CD14-positive monocyte (primary cell): Measurements from ENCODE around the gene SPACA5B. TPM values are rescaled to one million over a fixed set of nuclear protein-coding genes. Genes with fewer than 3 reads are reported as not detected.

ENCODE experiments used
- DNase-seq, 3 donors: peaks; one replicate each; pipeline ENCODE4 v3.0.0-alpha.2; 2011 to 2022
- H2AFZ ChIP-seq: 2 replicates; pipeline ENCODE4 v1.6.0; 2012; ENCODE audit warnings: mild to moderate bottlenecking, low read depth, low read length, inconsistent platforms; ENCODE audit not compliant: insufficient read depth, poor library complexity, severe bottlenecking
- H3K27ac ChIP-seq, 2 donors: 1 replicate in 1 of 2; 2 replicates in 1 of 2; pipeline ENCODE4 v1.5.1; 2012 to 2013; ENCODE audit warnings: low read length in 2 of 2, control low read depth in 1 of 2, inconsistent platforms in 1 of 2, low read depth in 1 of 2, mild to moderate bottlenecking in 1 of 2
- H3K27me3 ChIP-seq, 2 donors: one replicate each; pipeline versions ENCODE4 v1.6.0 to v1.6.1; 2011 to 2013; ENCODE audit warnings: low read length in 2 of 2; ENCODE audit not compliant: control insufficient read depth in 2 of 2, insufficient read depth in 2 of 2
- H3K36me3 ChIP-seq, 2 donors: replicated peaks in 1 of 2; 1 replicate in 1 of 2; 2 replicates in 1 of 2; pipeline versions ENCODE4 v1.5.1 to v1.6.1; 2012 to 2013; ENCODE audit warnings: low read length in 2 of 2, control low read depth in 1 of 2, inconsistent platforms in 1 of 2, mild to moderate bottlenecking in 1 of 2; ENCODE audit not compliant: insufficient read depth in 2 of 2, control insufficient read depth in 1 of 2
- H3K4me1 ChIP-seq, 2 donors: 1 replicate in 1 of 2; 2 replicates in 1 of 2; pipeline versions ENCODE4 v1.5.1 to v1.6.1; 2012 to 2013; ENCODE audit warnings: low read length in 2 of 2, control low read depth in 1 of 2, inconsistent platforms in 1 of 2, mild to moderate bottlenecking in 1 of 2, moderate library complexity in 1 of 2; ENCODE audit not compliant: insufficient read depth in 2 of 2, control insufficient read depth in 1 of 2
- H3K4me2 ChIP-seq: replicated peaks from 2 replicates; pipeline ENCODE3; 2012; ENCODE audit warnings: low read length, moderate library complexity, mild to moderate bottlenecking; ENCODE audit not compliant: poor library complexity, severe bottlenecking; ENCODE audit errors: extremely low read depth
- H3K4me3 ChIP-seq, 3 experiments: fragments of 200-600 bp in 1 of 3; sonication (generic) in 1 of 3; replicated peaks in 1 of 3; 1 replicate in 2 of 3; 2 replicates in 1 of 3; pipeline ENCODE4 v1.5.1; 2011 to 2013; ENCODE audit warnings: low read length in 3 of 3, mild to moderate bottlenecking in 3 of 3, control low read depth in 2 of 3, low read depth in 2 of 3, inconsistent platforms in 1 of 3, moderate library complexity in 1 of 3
- H3K79me2 ChIP-seq: 2 replicates; pipeline ENCODE4 v1.6.0; 2012; ENCODE audit warnings: mild to moderate bottlenecking, control low read depth, inconsistent platforms, low read length, moderate library complexity; ENCODE audit not compliant: insufficient read depth
- H3K9ac ChIP-seq: 2 replicates; pipeline ENCODE4 v1.6.0; 2017; ENCODE audit warnings: low read length, mild to moderate bottlenecking; ENCODE audit not compliant: insufficient read depth, poor library complexity, severe bottlenecking
- H3K9me3 ChIP-seq, 2 donors: replicated peaks in 1 of 2; 1 replicate in 1 of 2; 2 replicates in 1 of 2; pipeline versions ENCODE4 v1.5.1 to v1.6.1; 2012 to 2013; ENCODE audit warnings: low read length in 2 of 2, control low read depth in 1 of 2; ENCODE audit not compliant: control insufficient read depth in 1 of 2, insufficient read depth in 1 of 2
- H4K20me1 ChIP-seq: 2 replicates; pipeline ENCODE4 v1.6.0; 2012; ENCODE audit warnings: mild to moderate bottlenecking, low read length, control low read depth, moderate library complexity; ENCODE audit not compliant: insufficient read depth
- H3K27ac Mint-ChIP-seq, 7 donors: one replicate each; pipeline ENCODE4 v1.8.0; 2020; ENCODE audit warnings: mild to moderate bottlenecking in 7 of 7, mixed read lengths in 7 of 7, moderate library complexity in 6 of 7, inconsistent platforms in 2 of 7
- H3K27me3 Mint-ChIP-seq, 3 donors: one replicate each; pipeline ENCODE4 v1.8.0; 2021 to 2022; ENCODE audit warnings: low read depth in 3 of 3, mild to moderate bottlenecking in 3 of 3, mixed read lengths in 3 of 3, moderate library complexity in 3 of 3, inconsistent platforms in 1 of 3
- H3K36me3 Mint-ChIP-seq, 2 donors: one replicate each; pipeline ENCODE4 v1.8.0; 2020; ENCODE audit warnings: mixed read lengths in 2 of 2, inconsistent platforms in 1 of 2, mild to moderate bottlenecking in 1 of 2
- H3K4me1 Mint-ChIP-seq: one replicate; pipeline ENCODE4 v1.8.0; 2020; ENCODE audit warnings: mild to moderate bottlenecking, mixed read lengths
- H3K4me3 Mint-ChIP-seq, 2 donors: one replicate each; pipeline ENCODE4 v1.8.0; 2020; ENCODE audit warnings: mild to moderate bottlenecking in 2 of 2, mixed read lengths in 2 of 2, moderate library complexity in 1 of 2
- H3K9me3 Mint-ChIP-seq, 7 donors: one replicate each; pipeline ENCODE4 v1.8.0; 2020 to 2022; ENCODE audit warnings: mixed read lengths in 7 of 7, mild to moderate bottlenecking in 6 of 7, moderate library complexity in 6 of 7, inconsistent platforms in 2 of 7
- WGBS: methylation state at CpG from one replicate; pipeline ENCODE4 v1.1.5; 2013; ENCODE audit warnings: missing lambda C conversion rate; ENCODE audit not compliant: insufficient coverage; 5-methylcytosine and 5-hydroxymethylcytosine counted together
- intact Hi-C, 2 donors: fragments of 100-400 bp; cut with micrococcal nuclease; formaldehyde crosslinking; loops; one replicate each; pipeline versions ENCODE4 v1.15.0 to v1.15.1; 2023
- polyA plus RNA-seq, 3 donors: library from polyadenylated mRNA; depleted of rRNA in 1 of 3; unstranded in 2 of 3; stranded (reverse) in 1 of 3; fragments of 300-500 nt in 2 of 3; fragments of >200 nt in 1 of 3; fragmentation: Illumina TruSeq in 2 of 3; gene quantifications; 1 replicate in 2 of 3; 2 replicates in 1 of 3; pipeline ENCODE4 v1.2.3, GENCODE V29; 2012 to 2021
- TF ChIP-seq, protein P1 (sequence below): fragments of 200-600 bp; IDR thresholded peaks from one replicate; pipeline ENCODE4 v1.8.0; 2022; ENCODE audit warnings: antibody characterized with exemption, mild to moderate bottlenecking

The SPACA5B gene
- polyA plus RNA-seq, 3 donors, result not detected

DNA sequence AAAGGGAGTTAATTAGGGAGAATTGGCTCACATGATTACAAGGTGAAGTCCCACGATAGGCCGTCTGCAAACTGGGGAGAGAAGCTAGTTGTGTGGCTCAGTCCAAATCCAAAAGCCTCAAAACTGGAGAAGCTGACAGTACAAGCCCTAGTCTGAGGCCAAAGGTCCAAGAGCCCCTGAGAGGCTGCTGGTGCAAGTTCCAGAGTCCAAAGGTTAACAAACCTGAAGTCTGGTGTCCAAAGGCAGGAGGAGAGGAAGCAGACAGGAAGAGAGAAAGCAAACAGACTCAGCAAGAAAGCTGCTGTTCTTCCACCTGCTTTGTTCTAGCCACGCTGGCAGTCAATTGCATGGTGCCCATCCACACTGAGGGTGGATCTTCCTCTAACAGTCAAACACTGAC is 29.0 kb upstream of the SPACA5B start:
- H3K4me1 ChIP-seq, result no peaks in the 10 kb centered on the region
- intact Hi-C loops, result no loop called here
- no peak overlapping the region for H3K27ac Mint-ChIP-seq
- no peak overlapping the region for H3K9ac ChIP-seq
- no peaks in the 10 kb centered on the region for H3K9me3 ChIP-seq
- peaks cover 0 to 10% (median 6%) of the 10 kb centered on the region in 3 donors for H3K27me3 Mint-ChIP-seq
- no peak overlapping the region for H3K4me3 ChIP-seq
- H3K4me2 ChIP-seq, result no peak overlapping the region
- peaks cover 4% of the 10 kb centered on the region for H3K4me1 Mint-ChIP-seq
- H3K36me3 ChIP-seq, result no peaks in the 10 kb centered on the region
- no peaks in the 10 kb centered on the region for H3K27me3 ChIP-seq
- H3K4me3 Mint-ChIP-seq, result no peak overlapping the region
- no peaks in the 10 kb centered on the region for H3K36me3 Mint-ChIP-seq
- H2AFZ ChIP-seq, result no peak overlapping the region
- H3K27ac ChIP-seq, result no peak overlapping the region
- H3K79me2 ChIP-seq, result no peaks in the 10 kb centered on the region
- no peak for DNase-seq
- 83% methylated on average over 1 of the region's 3 CpGs for WGBS
- H4K20me1 ChIP-seq, result no peaks in the 10 kb centered on the region
- TF ChIP-seq, protein P1, sequence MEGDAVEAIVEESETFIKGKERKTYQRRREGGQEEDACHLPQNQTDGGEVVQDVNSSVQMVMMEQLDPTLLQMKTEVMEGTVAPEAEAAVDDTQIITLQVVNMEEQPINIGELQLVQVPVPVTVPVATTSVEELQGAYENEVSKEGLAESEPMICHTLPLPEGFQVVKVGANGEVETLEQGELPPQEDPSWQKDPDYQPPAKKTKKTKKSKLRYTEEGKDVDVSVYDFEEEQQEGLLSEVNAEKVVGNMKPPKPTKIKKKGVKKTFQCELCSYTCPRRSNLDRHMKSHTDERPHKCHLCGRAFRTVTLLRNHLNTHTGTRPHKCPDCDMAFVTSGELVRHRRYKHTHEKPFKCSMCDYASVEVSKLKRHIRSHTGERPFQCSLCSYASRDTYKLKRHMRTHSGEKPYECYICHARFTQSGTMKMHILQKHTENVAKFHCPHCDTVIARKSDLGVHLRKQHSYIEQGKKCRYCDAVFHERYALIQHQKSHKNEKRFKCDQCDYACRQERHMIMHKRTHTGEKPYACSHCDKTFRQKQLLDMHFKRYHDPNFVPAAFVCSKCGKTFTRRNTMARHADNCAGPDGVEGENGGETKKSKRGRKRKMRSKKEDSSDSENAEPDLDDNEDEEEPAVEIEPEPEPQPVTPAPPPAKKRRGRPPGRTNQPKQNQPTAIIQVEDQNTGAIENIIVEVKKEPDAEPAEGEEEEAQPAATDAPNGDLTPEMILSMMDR, result no peak
- H3K9me3 Mint-ChIP-seq, result peaks cover 0 to 12% (median 5%) of the 10 kb centered on the region in 7 donors

DNA sequence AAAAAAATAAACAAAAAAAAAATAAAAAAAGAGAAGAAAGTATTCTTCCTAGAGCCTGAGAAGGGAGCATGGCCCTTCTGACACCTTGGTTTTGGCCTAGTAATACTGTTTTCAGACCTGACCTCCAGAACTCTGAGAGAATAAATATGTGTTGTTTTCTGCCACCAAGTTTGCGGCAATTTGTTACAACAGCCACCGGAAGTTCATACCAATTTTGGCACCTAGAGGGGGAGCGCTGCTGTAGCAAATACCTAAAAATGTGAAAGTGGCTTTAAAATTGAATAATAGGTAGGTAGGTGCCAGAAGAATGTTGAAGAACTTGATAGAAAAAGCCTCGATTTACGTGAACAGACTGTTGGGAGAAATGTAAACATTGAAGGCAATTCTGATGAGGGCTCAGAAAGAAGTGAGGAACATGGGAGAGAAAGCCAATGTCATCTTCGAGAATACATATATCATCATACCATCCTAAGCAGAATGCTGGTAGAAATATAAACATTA is 27.5 kb upstream of the SPACA5B start:
- no peaks in the 10 kb centered on the region for H3K36me3 ChIP-seq
- H3K4me2 ChIP-seq, result no peak overlapping the region
- H3K9me3 ChIP-seq, result no peaks in the 10 kb centered on the region
- no CpG with 5 or more reads among the region's 6 CpGs for WGBS
- H3K4me3 ChIP-seq, result no peak overlapping the region
- peaks cover 4% of the 10 kb centered on the region for H3K4me1 Mint-ChIP-seq
- H3K4me1 ChIP-seq, result no peaks in the 10 kb centered on the region
- no peak overlapping the region for H3K4me3 Mint-ChIP-seq
- no peaks in the 10 kb centered on the region for H3K79me2 ChIP-seq
- H2AFZ ChIP-seq, result no peak overlapping the region
- peaks cover 0 to 18% (median 5%) of the 10 kb centered on the region in 7 donors for H3K9me3 Mint-ChIP-seq
- H3K36me3 Mint-ChIP-seq, result no peaks in the 10 kb centered on the region
- no peak overlapping the region for H3K9ac ChIP-seq
- no peak for DNase-seq
- no peak overlapping the region for H3K27ac Mint-ChIP-seq
- H3K27me3 Mint-ChIP-seq, result peaks cover 0 to 8% (median 6%) of the 10 kb centered on the region in 3 donors
- TF ChIP-seq, protein P1, result no peak
- H3K27ac ChIP-seq, result no peak overlapping the region
- no peaks in the 10 kb centered on the region for H3K27me3 ChIP-seq
- intact Hi-C loops, result no loop called here
- no peaks in the 10 kb centered on the region for H4K20me1 ChIP-seq
